Endometrium (tissue), 2 donors: Measurements from ENCODE around the gene DNAH5.

ENCODE experiments used
- FAIRE-seq: peaks from 2 replicates; lab custom pipeline; 2012; peaks lifted over from hg19 to GRCh38; lab: Jason Lieb, UNC
- donor health status: control.
- donor health status: control.

The DNAH5 gene

GRCh38 chr5:13943676-13944075 is 812 bp downstream of the DNAH5 start:
- FAIRE-seq = no peak

GRCh38 chr5:13941468-13941867 is 3.0 kb downstream of the DNAH5 start:
- no peak for FAIRE-seq

- no peak for FAIRE-seq
Measured at GRCh38 chr5:13939638-13940037, 4.8 kb downstream of the DNAH5 start.

- FAIRE-seq = no peak
Measured at GRCh38 chr5:13934921-13935320, 9.6 kb downstream of the DNAH5 start.

GRCh38 chr5:13934125-13934524 is 10.4 kb downstream of the DNAH5 start:
- FAIRE-seq = no peak

GRCh38 chr5:13932561-13932960 is 11.9 kb downstream of the DNAH5 start:
- FAIRE-seq = no peak

GRCh38 chr5:13932011-13932410 is 12.5 kb downstream of the DNAH5 start:
- no peak for FAIRE-seq

- FAIRE-seq = no peak
Measured at GRCh38 chr5:13930541-13931171, 13.8 kb downstream of the DNAH5 start.

GRCh38 chr5:13926731-13927130 is 17.8 kb downstream of the DNAH5 start:
- FAIRE-seq = no peak

GRCh38 chr5:13921578-13921977 is 22.9 kb downstream of the DNAH5 start:
- no peak for FAIRE-seq

GRCh38 chr5:13919786-13920185 is 24.7 kb downstream of the DNAH5 start:
- no peak for FAIRE-seq

- FAIRE-seq = no peak
Measured at GRCh38 chr5:13919087-13919486, 25.4 kb downstream of the DNAH5 start.

- FAIRE-seq = no peak
Measured at GRCh38 chr5:13917061-13917460, 27.4 kb downstream of the DNAH5 start.

GRCh38 chr5:13913962-13914361 is 30.5 kb downstream of the DNAH5 start:
- FAIRE-seq = no peak

GRCh38 chr5:13910637-13911288 is 33.7 kb downstream of the DNAH5 start:
- FAIRE-seq = no peak

- no peak for FAIRE-seq
Measured at GRCh38 chr5:13910201-13910600, 34.3 kb downstream of the DNAH5 start.

- no peak for FAIRE-seq
Measured at GRCh38 chr5:13909271-13909670, 35.2 kb downstream of the DNAH5 start.

- FAIRE-seq = no peak
Measured at GRCh38 chr5:13898569-13898968, 45.9 kb downstream of the DNAH5 start.

- FAIRE-seq = no peak
Measured at GRCh38 chr5:13878357-13878756, 66.1 kb downstream of the DNAH5 start.

- no peak for FAIRE-seq
Measured at GRCh38 chr5:13866792-13867191, 77.7 kb downstream of the DNAH5 start.

GRCh38 chr5:13865312-13865711 is 79.2 kb downstream of the DNAH5 start:
- FAIRE-seq = no peak

GRCh38 chr5:13860146-13860545 is 84.3 kb downstream of the DNAH5 start:
- no peak for FAIRE-seq

GRCh38 chr5:13859270-13860065 is 85.0 kb downstream of the DNAH5 start:
- no peak for FAIRE-seq
